ENCODE results near the gene VGLL3.
"Not testable (repeated sequence)": the region's sequence is repeated elsewhere in the genome, so short reads cannot be mapped to it uniquely, and the experiment has no call there.

The VGLL3 gene

DNA sequence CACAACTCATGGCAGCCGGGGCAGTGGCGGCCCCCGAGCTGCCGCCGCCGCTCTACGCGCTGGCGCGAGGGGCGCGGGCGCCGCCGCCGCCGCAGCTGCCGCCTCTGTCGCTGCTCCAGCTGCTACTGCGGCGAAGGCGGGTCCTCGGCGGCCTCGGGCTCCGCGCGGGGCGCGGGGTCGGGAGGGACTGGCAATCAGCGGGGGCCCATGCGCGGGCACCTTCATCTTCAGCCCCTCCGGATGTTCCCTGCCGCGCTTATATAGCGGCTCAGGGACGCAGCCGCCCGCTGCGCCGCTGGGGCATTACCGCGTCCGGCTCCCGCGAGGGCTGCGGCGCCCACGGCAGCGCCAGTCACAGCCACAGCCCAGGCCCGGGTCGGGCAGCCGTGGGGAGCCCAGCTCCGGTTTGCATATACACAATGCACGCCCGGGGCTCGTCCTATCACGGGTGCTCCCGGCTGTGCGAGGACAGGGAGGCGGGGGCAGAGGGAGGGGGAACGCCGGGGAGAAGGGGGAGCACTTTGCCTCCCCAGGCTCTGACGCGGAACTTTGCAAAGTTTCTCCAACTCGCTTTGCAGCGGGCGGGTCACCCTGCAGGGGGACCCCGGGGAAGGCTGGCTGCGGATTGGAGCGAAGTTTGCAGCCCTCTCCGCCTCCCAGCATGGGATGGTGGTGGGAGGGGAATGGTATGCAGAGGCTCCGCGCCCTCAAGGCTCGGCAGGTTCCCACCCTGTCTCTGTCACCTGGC lies at the start of gene VGLL3:
Gene VGLL3, minus strand, starts transcription at position 416 of the 748 bp plus-strand sequence. Its CDS starts 406 bp downstream, at position 10.
- no peak for DNase-seq (ENCODE audit: low read depth in 2 of 2)

DNA sequence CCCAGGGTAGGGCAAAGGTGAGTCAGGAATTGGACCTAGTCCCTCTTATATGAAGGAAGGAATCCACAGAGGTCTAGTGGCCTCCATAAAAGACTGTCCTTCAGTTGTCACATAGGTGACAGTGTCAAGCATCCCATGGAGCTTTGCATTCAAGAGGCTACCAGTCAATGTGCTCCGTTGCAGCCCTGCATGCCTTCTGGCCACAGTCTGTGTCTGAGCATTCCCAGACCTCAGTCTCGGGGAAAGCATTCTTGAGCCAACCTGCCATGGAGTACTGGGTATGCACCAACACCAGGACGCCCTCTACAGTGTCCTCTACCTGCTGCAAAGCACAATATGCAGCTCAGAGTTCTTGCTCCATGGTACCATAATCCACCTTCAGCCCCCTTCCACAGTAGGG lies 46.7 kb upstream of the VGLL3 start:
- no peak for DNase-seq (ENCODE audit: low read depth in 2 of 2)

GRCh38 chr3:87036671-87037070 lies 45.7 kb upstream of the VGLL3 start:
- no peak for DNase-seq (ENCODE audit: low read depth in 2 of 2)

DNA sequence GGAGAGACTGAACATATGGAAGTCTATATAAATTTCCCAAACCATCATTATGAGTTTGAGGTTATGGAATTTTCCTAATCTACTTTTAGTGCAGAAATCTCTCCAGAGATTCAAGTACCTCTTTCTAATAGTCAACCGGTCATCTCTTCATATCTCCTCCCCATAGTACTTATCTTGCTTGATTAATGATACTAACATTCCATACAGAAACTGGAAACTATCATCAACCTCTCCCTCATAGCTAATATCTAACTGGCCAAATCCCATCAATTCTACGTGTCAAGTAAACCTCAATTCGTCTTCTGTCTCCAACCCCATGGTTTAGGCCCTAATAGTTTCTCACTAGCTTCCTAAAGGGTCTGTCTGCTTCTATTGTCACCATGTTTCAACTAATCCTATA lies 44.4 kb upstream of the VGLL3 start:
- DNase-seq (ENCODE audit: low read depth in 2 of 2): no peak

GRCh38 chr3:87033205-87033604 lies 42.3 kb upstream of the VGLL3 start:
- no peak for DNase-seq (ENCODE audit: low read depth in 2 of 2)

- DNase-seq (ENCODE audit: low read depth in 2 of 2): no peak
These were observed 35.0 kb upstream of the VGLL3 start for GRCh38 chr3:87025661-87026645.

DNA sequence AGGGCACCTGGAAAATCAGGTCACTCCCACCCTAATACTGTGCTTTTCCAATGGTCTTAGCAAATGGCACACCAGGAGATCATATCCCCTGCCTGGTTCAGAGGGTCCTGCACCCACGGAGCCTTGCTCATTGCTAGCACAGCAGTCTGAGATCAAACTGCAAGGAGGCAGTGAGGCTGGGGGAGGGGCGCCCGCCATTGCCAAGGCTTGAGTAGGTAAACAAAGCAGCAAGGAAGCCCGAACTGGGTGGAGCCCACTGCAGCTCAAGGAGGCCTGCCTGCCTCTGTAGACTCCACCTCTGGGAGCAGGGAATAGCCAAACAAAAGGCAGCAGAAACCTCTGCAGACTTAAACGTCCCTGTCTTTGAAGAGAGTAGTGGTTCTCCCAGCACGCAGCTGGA lies 26.4 kb upstream of the VGLL3 start:
- DNase-seq (ENCODE audit: low read depth in 2 of 2): not testable (repeated sequence)

GRCh38 chr3:87009271-87009670 lies 18.3 kb upstream of the VGLL3 start:
- no peak for DNase-seq (ENCODE audit: low read depth in 2 of 2)

DNA sequence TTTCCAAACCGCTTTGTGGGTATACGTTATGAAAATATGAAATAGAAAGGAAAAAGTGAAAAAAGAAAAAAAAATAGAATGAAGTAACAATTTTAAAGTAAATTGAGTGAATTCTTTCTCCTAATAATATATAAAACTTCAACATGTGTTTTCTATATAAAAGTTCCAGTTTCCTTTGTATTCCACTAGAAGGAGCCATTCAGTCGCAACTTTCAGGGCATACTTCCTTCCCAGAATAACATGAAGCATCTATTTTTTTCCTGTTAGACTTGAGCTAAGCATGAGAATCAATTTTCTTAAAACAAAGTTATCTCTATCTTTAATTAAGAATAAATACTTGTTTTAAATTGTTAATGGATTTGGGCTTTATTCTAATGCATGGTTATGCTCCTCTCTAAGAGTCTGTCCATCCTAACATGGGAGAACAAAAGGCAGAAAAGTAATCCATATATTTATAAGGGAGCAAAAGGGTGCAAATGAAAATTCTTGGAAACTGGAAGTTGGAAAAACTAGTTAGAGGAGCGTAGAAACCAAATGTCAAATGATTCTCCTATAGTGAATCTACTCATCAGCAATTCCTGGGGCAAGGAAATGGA lies 16.0 kb upstream of the VGLL3 start:
- DNase-seq (ENCODE audit: low read depth in 2 of 2): no peak

GRCh38 chr3:87004883-87005282 lies 13.9 kb upstream of the VGLL3 start:
- DNase-seq (ENCODE audit: low read depth in 2 of 2): no peak

DNA sequence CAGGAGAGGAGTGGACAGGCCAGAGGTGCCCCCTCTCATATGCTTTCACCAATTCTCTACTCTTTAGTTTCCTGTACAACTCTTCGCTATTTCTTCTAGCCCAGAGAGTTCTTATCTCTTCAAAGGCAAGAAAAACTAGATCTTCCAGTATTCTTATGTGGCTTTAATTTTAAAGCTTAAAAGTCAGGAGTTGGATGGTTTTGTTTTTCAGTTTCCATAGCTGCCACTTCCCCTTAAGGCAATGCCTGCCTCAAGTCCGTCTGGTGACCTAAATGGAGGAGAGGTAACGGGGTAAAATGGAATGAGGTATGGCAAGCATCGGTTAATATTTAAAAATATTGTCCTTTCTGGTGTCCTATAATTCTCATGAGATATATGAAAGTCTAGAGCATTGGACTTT lies 11.4 kb upstream of the VGLL3 start:
- DNase-seq (ENCODE audit: low read depth in 2 of 2): no peak

DNA sequence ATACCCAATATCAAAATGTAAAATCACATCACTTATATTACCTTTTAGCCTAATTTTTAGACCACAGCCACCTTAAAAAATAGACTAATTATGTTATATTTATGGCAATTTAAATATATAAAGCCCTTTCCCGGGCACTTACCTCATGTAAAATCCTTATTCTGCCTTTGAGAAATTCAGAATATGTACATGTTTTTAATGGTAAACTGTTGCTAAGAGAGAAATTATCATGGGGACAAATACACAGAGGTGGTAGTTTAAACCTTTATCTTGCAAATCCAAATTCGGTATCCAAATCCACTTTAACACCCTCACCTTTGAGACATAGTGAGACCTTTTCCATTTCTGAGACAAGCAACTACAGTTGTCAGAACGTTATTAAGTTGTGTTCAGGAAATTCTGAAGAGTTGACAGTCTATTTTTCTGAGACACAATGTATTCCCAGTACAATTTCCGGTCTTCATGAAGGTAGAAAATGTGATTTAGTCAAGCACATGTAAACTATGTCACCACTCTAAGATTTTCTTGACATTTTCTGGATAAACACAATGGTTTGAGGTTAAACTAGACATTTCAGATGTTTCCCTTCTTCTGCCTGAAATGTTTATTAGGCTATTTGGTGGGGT lies 10.6 kb upstream of the VGLL3 start:
- DNase-seq (ENCODE audit: low read depth in 2 of 2): no peak

- DNase-seq (ENCODE audit: low read depth in 2 of 2): no peak
These were observed 10.0 kb upstream of the VGLL3 start for GRCh38 chr3:87000940-87001339.

- DNase-seq (ENCODE audit: low read depth in 2 of 2): no peak
These were observed 7.6 kb upstream of the VGLL3 start for GRCh38 chr3:86998569-86998968.

- DNase-seq (ENCODE audit: low read depth in 2 of 2): no peak
These were observed 5.5 kb upstream of the VGLL3 start for GRCh38 chr3:86996261-86996955.

DNA sequence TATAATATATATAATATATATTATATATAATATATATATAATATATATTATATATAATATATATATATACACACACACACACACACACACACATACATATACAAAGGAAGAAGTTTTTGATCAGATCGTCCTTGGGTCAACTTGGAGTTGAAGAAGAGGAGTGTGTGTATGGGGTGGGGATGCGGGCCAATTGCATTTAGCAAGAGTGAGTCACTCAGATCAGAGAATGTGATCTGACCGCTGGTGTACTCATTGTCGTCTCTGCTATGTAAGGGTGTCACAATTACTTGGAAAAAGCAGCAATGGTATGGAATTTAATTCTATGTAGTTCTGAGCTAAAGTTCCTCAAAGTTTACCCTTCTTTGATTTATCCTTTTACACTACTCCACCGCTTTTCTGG lies 4.6 kb upstream of the VGLL3 start:
- DNase-seq (ENCODE audit: low read depth in 2 of 2): no peak

DNA sequence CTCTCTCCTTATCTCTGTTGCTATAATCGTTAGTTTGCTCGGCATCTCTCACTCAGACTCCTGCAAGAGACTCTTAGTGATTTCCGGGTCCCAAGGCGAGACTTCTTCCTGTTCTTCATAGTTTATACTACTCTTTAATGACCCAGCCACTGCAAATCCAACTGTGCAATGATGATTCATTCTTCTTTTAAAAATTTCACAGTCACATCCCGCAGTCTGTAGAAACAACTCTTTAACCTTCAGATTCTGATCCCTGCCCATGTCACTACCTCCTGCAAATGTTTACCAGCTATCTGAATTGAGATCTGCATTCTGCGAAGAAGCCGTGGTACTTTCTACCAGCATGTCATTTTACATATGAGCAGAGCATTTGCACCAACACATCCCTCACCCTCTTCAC lies 2.8 kb upstream of the VGLL3 start:
- no peak for DNase-seq (ENCODE audit: low read depth in 2 of 2)

DNA sequence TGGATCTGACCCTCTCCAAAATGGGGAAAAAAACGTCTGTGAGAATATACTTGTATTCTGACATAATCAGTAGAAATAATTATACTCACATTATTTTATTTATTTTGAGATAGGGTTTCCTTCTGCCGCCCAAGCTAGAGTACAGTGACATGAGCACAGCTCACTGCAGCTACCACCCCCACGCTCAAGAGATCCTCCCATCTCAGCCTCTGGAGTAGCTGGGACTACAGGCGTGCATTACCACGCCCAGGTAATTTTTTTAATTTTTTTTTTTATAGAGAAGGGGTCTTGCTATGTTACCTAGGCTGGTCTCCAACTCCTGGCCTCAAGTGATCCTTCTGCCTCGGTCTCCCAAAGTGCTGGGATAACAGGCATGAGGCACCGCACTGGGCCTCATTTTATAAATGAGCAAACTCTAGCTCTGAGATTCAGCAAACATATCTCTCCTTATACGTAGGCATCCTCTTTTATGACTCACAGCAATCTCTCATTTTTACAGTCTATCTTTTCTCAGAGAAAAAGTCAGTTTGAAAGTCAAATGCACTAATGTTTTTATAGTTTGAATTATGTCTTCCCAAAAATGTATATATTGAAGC lies 989 bp upstream of the VGLL3 start:
- DNase-seq (ENCODE audit: low read depth in 2 of 2): no peak

GRCh38 chr3:86991482-86991815 lies 500 bp upstream of the VGLL3 start:
- no peak for DNase-seq (ENCODE audit: low read depth in 2 of 2)

DNA sequence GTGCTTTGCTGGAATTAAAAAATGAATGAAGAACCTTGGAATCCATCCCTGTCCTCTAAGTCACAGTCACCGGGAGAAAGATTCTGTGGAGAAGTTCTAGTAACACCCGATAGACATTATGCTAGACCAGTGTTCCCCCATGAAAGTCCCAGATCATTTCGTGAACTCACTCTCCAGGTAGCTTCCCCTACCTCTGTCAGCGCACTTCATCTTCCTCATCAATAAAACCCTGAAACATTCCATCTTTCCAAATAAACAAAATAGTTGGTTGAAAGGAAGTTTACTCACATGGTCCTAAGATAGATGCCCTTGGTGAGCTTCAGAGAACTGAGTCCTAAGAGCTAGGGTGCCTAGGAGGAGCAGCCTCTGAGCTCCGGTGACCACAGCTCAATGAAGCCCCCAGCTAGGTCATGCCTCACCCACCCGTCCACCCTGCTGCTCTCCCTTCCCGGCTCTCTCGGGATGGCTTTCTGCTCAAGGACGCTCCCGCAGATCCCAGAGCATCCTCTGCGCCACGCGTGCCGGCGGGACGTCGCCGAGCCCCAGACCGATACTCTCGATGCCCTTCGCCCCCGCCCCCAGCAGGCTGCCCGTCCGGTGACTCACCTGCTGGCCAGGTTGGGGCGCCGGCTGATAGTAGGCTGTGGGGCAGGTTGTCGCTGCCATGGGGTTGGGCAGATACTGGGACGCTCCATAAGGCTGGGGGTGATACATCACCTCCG lies 776 bp downstream of the VGLL3 start:
- DNase-seq (ENCODE audit: low read depth in 2 of 2): no peak
